PC-3 (cell line): ENCODE results near the gene STRN4. TPM values are rescaled to one million over a fixed set of nuclear protein-coding genes. Genes with fewer than 3 reads are reported as not detected.
"Not testable (repeated sequence)": the region's sequence is repeated elsewhere in the genome, so short reads cannot be mapped to it uniquely, and the experiment has no call there.

Experiments
- ATAC-seq: fragments of 200-7000 bp; cut with Tn5 transposase; 2 replicates; pipeline ENCODE4 v1.9.1; 2020; ENCODE audit warnings: mild to moderate bottlenecking, moderate library complexity
- BruUV-seq: library from RNA; stranded (reverse); fragments of 400-500 nt; replicated peaks from 2 replicates; lab custom pipeline; 2021; lab: Mats Ljungman, UMichigan
- CTCF ChIA-PET: fragments of 300-600 bp; sonication (Branson Sonifier 250); formaldehyde crosslinking; loops from one replicate; lab custom pipeline; 2022; ENCODE audit warnings: antibody characterized with exemption; lab: Charles Lee
- POLR2A ChIA-PET: fragments of 300-600 bp; sonication (Branson Sonifier 250); formaldehyde crosslinking; loops from one replicate; lab custom pipeline; 2022; ENCODE audit warnings: antibody characterized with exemption; ENCODE audit not compliant: unreplicated experiment; lab: Charles Lee
- DNase-seq: peaks from one replicate; pipeline ENCODE4 v3.0.0-alpha.2; 2015
- H2AFZ ChIP-seq: fragments of 300-600 bp; sonication (generic); 2 replicates; pipeline ENCODE4 v1.6.0; 2016; ENCODE audit warnings: antibody characterized with exemption, low read length
- H3F3A ChIP-seq: fragments of 300-600 bp; sonication (generic); one replicate; pipeline ENCODE4 v1.6.0; 2017; ENCODE audit warnings: antibody characterized with exemption, low read length, control low read depth, mild to moderate bottlenecking; ENCODE audit not compliant: unreplicated experiment
- H3K27ac ChIP-seq: fragments of 300-600 bp; sonication (generic); 2 replicates; pipeline ENCODE4 v1.5.1; 2016; ENCODE audit warnings: mild to moderate bottlenecking, low read length
- H3K27me3 ChIP-seq: fragments of 300-600 bp; sonication (generic); 2 replicates; pipeline ENCODE4 v1.6.1; 2016; ENCODE audit warnings: low read length, mixed read lengths
- H3K36me3 ChIP-seq: fragments of 300-600 bp; sonication (generic); 2 replicates; pipeline ENCODE4 v1.6.1; 2016; ENCODE audit warnings: low read depth, mixed run types, low read length, mixed read lengths
- H3K4me1 ChIP-seq: fragments of 300-600 bp; sonication (generic); 2 replicates; pipeline ENCODE4 v1.5.1; 2016; ENCODE audit warnings: low read length; ENCODE audit not compliant: insufficient read depth
- H3K4me2 ChIP-seq: fragments of 300-600 bp; sonication (generic); 2 replicates; pipeline ENCODE4 v1.6.0; 2016; ENCODE audit warnings: low read length
- H3K4me3 ChIP-seq: fragments of 300-600 bp; sonication (generic); 2 replicates; pipeline ENCODE4 v1.5.1; 2016; ENCODE audit warnings: mild to moderate bottlenecking, low read length, mixed read lengths
- H3K79me2 ChIP-seq: fragments of 300-600 bp; sonication (generic); 2 replicates; pipeline ENCODE4 v1.6.1; 2017; ENCODE audit warnings: low read length, mixed read lengths
- H3K9ac ChIP-seq: fragments of 300-600 bp; sonication (generic); 2 replicates; pipeline ENCODE4 v1.6.0; 2016; ENCODE audit warnings: mild to moderate bottlenecking, low read length
- H3K9me2 ChIP-seq: fragments of 300-600 bp; sonication (generic); replicated peaks from 2 replicates; pipeline ENCODE4 v1.6.1; 2016; ENCODE audit warnings: mixed run types, low read length, mixed read lengths
- H3K9me3 ChIP-seq: fragments of 300-600 bp; sonication (generic); 2 replicates; pipeline ENCODE4 v1.6.1; 2016; ENCODE audit warnings: low read length, mixed read lengths
- H4K20me1 ChIP-seq: fragments of 300-600 bp; sonication (generic); 2 replicates; pipeline ENCODE4 v1.6.1; 2016; ENCODE audit warnings: low read length, mixed read lengths
- CTCF ChIP-seq: fragments of 300-600 bp; sonication (generic); conservative IDR thresholded peaks from 2 replicates; pipeline ENCODE4 v1.5.1; 2017; ENCODE audit warnings: antibody characterized with exemption, low read depth, mild to moderate bottlenecking, low read length
- EZH2 ChIP-seq: fragments of 300-600 bp; sonication (generic); IDR thresholded peaks from one replicate; pipeline ENCODE4 v1.6.1; 2017; ENCODE audit warnings: antibody characterized with exemption, mild to moderate bottlenecking, low read length; ENCODE audit not compliant: unreplicated experiment
- EZH2phosphoT487 ChIP-seq: fragments of 300-600 bp; sonication (generic); IDR thresholded peaks from 2 replicates; pipeline ENCODE4 v1.6.1; 2018; ENCODE audit warnings: mild to moderate bottlenecking, antibody characterized with exemption, low read length, borderline replicate concordance
- intact Hi-C: fragments of 100-400 bp; cut with micrococcal nuclease; formaldehyde crosslinking; loops from 2 replicates; pipeline ENCODE4 v1.9.0; 2023
- total RNA-seq: library from RNA; depleted of rRNA; stranded (reverse); fragments of >200 nt; gene quantifications from 2 replicates; pipeline ENCODE4 v1.2.3, GENCODE V29; 2014

The STRN4 gene
- total RNA-seq, 1 experiment from 2014 or later = 62.7 TPM

GRCh38 chr19:46714444-46715106 lies 31.7 kb downstream of the STRN4 start:
- H2AFZ ChIP-seq = peak overlapping the region; percentile 66
- ChIA-PET CTCF (interaction anchor here (0.7 kb wide), 1 partner anchor 52 kb away, joined by 10 read pairs; no protein-coding TSS in a partner anchor), POLR2A (no interaction called here)
- intact Hi-C loops = no loop called here
- peak overlapping the region; percentile 85 for H3K9ac ChIP-seq
- peak; percentile 6; the same call in 1 of the 2 replicates for ATAC-seq
- H3K27ac ChIP-seq = peak overlapping the region; percentile 69
- no peaks in the 10 kb centered on the region for H3K9me2 ChIP-seq
- TSS peak; percentile 90 for BruUV-seq
- no peaks in the 10 kb centered on the region for H3K9me3 ChIP-seq
- no peak for DNase-seq
- H3K4me1 ChIP-seq = no peaks in the 10 kb centered on the region; the same call in 1 of the 2 replicates
- H3K79me2 ChIP-seq = peaks cover 24% of the 10 kb centered on the region
- H3K27me3 ChIP-seq = no peaks in the 10 kb centered on the region
- TF ChIP-seq EZH2 = no peak
- TF ChIP-seq EZH2phosphoT487 = no peak
- TF ChIP-seq CTCF = no peak
- H3K36me3 ChIP-seq = no peaks in the 10 kb centered on the region; the same call in 1 of the 2 replicates
- H3K4me2 ChIP-seq = peak overlapping the region; percentile 98
- H3K4me3 ChIP-seq = peak overlapping the region; percentile 93
- no peaks in the 10 kb centered on the region for H3F3A ChIP-seq
- no peaks in the 10 kb centered on the region for H4K20me1 ChIP-seq

- intact Hi-C loops = no loop called here
- H3K9ac ChIP-seq = peak overlapping the region; percentile 85
- peak overlapping the region; percentile 69 for H3K27ac ChIP-seq
- H2AFZ ChIP-seq = peak overlapping the region; percentile 66
- TF ChIP-seq EZH2phosphoT487 = no peak
- TF ChIP-seq CTCF = no peak
- TF ChIP-seq EZH2 = no peak
- H3K4me2 ChIP-seq = peak overlapping the region; percentile 98
- peaks cover 24% of the 10 kb centered on the region for H3K79me2 ChIP-seq
- no peaks in the 10 kb centered on the region for H3K27me3 ChIP-seq
- H4K20me1 ChIP-seq = no peaks in the 10 kb centered on the region
- H3F3A ChIP-seq = no peaks in the 10 kb centered on the region
- ATAC-seq (peak; percentile 67), DNase-seq (peak; percentile 78)
- no TSS peak for BruUV-seq
- CTCF ChIA-PET = interaction anchor here (0.7 kb wide), 1 partner anchor 52 kb away, joined by 10 read pairs; no protein-coding TSS in a partner anchor
- POLR2A ChIA-PET = no interaction called here
- peak overlapping the region; percentile 93 for H3K4me3 ChIP-seq
- no peaks in the 10 kb centered on the region; the same call in 1 of the 2 replicates for H3K4me1 ChIP-seq
- no peaks in the 10 kb centered on the region for H3K9me3 ChIP-seq
- H3K36me3 ChIP-seq = no peaks in the 10 kb centered on the region; the same call in 1 of the 2 replicates
- H3K9me2 ChIP-seq = no peaks in the 10 kb centered on the region
Observed at GRCh38 chr19:46713781-46714443, 32.3 kb downstream of the STRN4 start.

GRCh38 chr19:46712768-46713338 lies 33.4 kb downstream of the STRN4 start:
- TSS peak; percentile 9 for BruUV-seq
- H4K20me1 ChIP-seq, DNase-seq, H3K4me1 ChIP-seq, H3K4me2 ChIP-seq, H3K9me2 ChIP-seq, POLR2A ChIA-PET, H3K9ac ChIP-seq, H3K4me3 ChIP-seq, H3K36me3 ChIP-seq, ATAC-seq, H2AFZ ChIP-seq, H3K27ac ChIP-seq, H3K9me3 ChIP-seq, CTCF ChIA-PET, H3F3A ChIP-seq, H3K27me3 ChIP-seq, intact Hi-C loops: not testable (repeated sequence)
- H3K79me2 ChIP-seq = peaks cover 24% of the 10 kb centered on the region
